Stimulated activated CD8-positive, alpha-beta memory T cell treated with anti-CD3 and anti-CD28 coated beads, Interleukin-12 subunit alpha, Interleukin-12 subunit beta, amount 100 ng/mL, for 1 hour (primary cell): ENCODE data around the gene ATE1.

Experiments used
- DNase-seq: peaks from one replicate; pipeline ENCODE4 v3.0.0-alpha.2; 2020; ENCODE audit warnings: low read depth

Gene ATE1

DNA sequence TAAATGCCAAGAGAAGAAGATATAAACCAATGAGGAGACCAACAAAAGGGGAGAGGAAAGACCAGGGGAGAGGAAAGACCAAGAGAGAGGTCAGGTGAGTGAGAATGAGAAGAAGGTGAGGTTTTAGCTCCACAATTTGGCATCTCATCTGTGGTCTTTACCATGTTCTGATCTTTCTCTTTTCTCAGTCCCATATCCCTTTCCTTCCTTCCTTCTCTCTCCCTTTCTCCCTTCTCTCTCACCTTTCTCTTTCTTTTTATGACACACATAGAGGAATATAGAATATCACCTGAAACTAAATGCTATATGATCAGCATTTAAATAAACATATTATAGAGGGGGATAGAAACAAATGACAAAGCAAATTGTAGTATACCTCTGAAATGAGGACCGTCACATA lies 57.4 kb downstream of the ATE1 start:
- DNase-seq = no peak

DNA sequence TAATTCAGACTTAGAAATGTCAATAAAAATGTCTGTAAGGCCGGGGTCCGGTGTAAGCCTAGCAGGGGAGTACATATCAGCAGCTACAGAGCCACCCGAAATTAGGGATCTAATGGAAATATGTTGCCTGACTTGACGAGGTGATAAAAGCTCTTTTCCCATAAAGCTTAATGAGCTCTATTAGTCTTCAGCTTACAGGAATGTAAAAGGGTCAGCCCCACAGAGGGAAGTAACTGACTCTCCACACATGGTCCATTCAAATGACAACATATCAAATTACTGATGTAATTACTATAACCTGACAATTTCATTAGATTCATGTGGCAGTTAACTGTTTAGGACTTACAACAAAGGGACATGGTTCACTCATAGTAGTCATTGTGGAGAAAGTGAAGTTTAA lies 62.3 kb downstream of the ATE1 start:
- no peak for DNase-seq

DNA sequence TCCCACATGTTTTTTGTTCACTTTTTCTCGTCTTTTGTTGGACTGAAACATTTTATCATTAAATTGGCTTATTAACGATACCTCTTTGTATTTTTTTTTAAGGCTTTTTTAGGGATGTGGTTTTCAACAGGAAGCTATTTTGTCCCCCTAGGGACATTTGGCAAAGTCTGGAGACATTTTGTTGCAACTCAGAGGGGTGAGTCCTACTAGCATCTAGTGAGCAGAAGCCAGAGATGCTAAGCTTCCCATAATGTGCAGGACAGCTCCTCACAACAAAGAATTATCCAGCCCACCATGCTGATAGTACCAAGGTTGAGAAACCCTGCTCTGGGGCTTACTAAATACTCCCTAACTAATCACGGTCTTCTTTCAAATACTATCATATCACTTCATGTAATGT lies 63.2 kb downstream of the ATE1 start:
- DNase-seq = no peak

DNA sequence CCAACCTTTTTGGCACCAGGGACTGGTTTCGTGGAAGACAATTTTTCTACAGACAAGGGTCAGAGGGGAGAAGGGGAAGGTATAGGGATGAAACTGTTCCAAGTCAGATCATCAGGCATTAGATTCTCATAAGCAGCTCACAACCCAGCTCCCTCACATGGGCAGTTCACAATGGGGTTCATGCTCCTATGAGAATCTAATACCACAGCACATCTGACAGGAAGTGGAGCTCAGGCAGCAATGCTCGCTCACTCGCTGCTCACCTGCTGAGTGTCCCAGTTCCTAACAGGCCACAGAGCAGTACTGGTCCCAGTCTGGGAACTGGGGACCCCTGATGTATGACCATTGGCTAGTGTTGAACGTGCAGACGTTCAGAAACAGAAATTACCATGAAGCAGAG lies 63.7 kb downstream of the ATE1 start:
- no peak for DNase-seq

- DNase-seq = no peak
These were observed 65.2 kb downstream of the ATE1 start for GRCh38 chr10:121862649-121863048.

DNA sequence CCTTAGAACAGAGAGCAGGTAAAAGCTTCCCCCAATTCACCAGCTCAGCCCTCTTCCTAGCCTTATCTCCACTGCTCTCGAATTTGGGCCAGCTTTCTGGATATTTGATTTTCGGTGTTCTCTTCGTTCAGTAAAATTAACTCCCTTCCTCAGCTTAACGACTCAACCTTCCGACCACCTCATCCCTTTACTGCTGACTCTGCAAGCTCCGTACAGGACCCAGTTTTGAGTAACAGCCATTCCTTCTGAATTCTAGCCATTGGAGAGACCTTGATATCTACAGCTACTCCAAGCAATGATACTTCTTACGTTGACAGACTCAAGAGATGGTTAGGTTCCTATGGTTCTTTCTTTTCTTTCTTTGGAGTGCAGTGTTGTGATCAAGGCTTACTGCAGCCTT lies 65.8 kb downstream of the ATE1 start:
- DNase-seq = no peak

GRCh38 chr10:121860810-121861209 lies 67.0 kb downstream of the ATE1 start:
- DNase-seq = no peak

- no peak for DNase-seq
These were observed 72.9 kb downstream of the ATE1 start for GRCh38 chr10:121854809-121855445.

- DNase-seq = no peak
These were observed 73.9 kb downstream of the ATE1 start for GRCh38 chr10:121853950-121854349.

- no peak for DNase-seq
These were observed 76.0 kb downstream of the ATE1 start for GRCh38 chr10:121851786-121852185.

DNA sequence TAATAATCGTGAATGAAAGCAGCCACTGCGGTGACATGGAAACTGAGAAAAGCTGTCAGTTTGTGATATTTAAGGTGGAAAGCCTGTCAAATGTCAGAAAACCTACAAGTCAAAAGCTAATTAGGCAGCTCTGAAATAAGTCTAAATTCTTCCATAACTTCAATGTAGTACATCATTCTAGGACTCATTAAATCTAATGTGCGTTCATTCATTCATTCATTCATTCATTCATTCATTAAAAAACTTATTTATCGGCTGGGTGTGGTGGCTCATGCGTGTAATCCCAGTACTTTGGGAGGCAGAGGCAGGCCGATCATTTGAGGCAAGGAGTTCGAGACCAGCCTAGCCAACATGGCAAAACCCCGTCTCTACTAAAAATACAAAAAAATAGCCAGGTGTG lies 79.7 kb downstream of the ATE1 start:
- no peak for DNase-seq

DNA sequence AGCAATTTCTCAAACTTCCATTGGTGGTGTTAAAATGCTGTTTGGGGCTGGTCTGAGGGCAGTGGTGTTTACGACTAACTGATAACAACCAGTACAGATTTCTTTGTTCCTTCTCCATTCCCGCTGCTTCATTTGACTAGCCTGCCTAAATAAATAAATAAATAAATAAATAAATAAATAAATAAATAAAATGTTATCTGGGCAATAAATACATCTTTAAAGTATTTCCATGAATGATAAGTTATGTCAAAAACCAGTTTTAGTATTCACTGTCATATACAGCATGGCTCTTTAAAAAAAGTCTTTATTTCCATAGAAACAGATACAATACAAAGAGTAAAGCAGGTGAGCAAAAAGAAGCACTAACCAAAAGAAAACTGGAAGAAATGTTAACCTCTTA lies 81.3 kb downstream of the ATE1 start:
- no peak for DNase-seq

DNA sequence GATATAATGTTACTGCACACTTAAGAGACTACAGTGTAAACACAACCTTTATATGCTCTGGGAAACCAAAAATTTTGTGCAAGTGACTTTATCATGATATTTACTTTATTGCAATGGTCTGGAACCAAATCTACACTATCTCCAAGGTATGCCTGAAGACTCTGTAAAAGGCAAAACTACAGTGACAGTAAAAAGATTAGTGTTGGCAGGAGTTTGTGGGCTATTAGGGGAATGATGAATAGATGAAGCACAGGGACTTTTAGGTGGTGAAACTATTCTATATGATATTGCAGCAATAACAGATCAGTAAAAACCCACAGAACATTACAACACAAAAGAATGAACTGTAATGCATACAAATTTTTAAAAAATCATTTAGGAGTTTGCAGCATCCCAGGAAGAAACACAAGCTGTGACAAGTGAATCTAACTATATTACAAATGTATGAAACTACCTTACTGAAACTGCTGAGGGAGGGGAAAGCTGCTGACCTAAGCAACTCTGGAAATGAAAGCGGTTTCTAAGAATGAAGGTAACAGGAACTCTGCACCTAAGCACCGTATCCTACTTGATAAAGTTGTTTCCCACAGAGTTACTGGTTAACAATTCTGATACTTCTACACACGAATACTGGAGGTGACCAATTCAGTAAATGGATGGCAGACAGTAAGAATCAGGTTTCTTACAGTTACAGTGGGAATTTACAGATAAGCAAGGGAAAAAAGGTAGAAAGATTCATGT lies 82.6 kb downstream of the ATE1 start:
- no peak for DNase-seq

DNA sequence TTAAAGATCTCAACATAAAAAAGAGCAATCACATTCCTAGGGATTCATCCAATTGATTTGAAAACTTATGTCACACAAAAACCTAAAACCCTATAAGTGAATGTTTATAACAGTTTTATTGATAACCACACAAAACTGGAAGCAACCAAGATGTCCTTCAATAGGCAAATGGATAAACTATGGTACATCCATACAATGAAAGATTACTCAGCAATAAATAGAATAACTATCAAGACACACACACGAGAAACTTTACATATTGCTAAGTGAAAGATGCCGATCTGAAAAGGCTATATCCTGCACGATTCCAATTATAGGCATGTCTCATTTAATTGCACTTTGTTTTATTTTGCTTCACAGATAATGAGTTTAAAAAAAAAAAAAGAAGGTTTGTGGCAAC lies 83.3 kb downstream of the ATE1 start:
- DNase-seq = no peak

DNA sequence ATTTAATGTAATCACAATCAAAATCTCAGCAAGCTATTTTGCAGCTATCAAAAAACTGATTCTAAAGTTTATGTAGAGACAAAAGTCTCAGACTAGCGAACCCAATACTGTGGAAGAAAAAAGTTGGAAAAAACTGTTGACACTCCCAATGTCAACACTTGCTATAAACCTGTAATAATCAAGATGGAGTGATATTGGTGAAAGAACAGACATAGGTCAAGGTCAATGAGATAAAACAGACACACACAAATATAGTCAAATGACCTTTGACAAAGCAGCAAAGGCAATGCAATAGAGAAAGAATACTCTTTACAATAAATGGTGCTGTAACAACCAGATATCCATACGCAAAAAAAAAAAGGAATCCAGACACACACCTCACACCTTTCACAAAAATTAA lies 84.5 kb downstream of the ATE1 start:
- no peak for DNase-seq

GRCh38 chr10:121841862-121842261 lies 86.0 kb downstream of the ATE1 start:
- DNase-seq = no peak

- DNase-seq = no peak
These were observed 88.9 kb downstream of the ATE1 start for GRCh38 chr10:121838931-121839330.

DNA sequence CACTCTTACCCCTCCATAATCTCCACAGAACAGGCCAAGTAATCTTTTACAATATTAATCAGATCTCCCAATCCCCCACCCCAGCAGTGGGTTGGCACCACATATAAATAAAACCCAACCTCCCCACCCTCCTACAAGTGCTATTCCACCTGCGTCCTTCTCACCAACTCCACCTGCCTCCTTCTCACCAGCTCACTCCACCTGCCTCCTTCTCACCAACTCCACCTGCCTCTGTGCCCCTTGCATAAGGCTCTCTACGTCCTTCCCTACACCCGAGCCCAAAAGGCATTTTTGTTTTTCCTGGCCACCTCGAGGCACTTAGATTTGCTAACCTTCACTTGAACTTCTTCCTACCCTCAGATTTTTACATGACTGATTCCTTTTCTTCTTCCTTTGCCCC lies 89.7 kb downstream of the ATE1 start:
- DNase-seq = no peak

GRCh38 chr10:121836171-121836570 lies 91.7 kb downstream of the ATE1 start:
- no peak for DNase-seq

- no peak for DNase-seq
These were observed 92.5 kb downstream of the ATE1 start for GRCh38 chr10:121835376-121835775.

DNA sequence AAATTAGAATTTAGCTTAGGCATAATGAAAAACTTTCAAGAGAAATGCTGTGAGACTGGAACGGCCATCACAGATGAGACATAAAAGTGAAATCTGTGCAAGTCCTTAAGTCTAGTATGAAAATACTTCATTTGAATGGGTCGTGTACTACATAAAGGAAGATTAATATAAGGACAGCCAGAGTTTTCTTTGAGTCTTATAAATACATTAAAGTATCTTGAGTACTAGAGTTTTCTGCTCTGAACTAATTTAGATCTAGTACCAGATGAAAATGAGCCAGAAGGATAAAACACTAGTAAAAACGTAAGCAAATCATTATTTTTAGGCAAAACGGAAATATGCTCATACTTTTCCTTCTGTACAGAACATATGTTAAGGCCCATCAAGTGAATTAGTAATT lies 93.1 kb downstream of the ATE1 start:
- DNase-seq = no peak

GRCh38 chr10:121833387-121833786 lies 94.4 kb downstream of the ATE1 start:
- no peak for DNase-seq

GRCh38 chr10:121832647-121833046 lies 95.2 kb downstream of the ATE1 start:
- no peak for DNase-seq

DNA sequence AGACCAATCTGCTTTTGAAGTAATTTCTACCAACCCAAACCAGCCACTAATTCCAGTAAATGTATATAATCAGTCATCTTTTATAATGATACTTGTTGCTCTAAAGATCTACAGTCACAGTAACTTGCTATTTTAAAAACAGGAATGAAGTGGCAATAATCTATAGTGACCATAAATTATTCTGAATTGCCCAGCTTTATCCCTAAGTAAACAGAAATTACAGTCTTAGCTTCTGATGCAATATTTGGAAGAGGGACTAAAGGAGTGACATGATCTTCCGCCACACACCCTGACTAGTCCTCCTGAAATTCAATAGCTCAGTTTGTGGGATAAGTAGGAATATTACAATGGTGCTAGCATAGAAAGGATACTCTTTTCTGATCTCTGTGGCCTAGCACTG lies 96.1 kb downstream of the ATE1 start:
- DNase-seq = no peak
